NCI-H226 (cell line): Measurements from ENCODE around the gene WWOX.

Experiments used
- DNase-seq: peaks from one replicate; pipeline ENCODE4 v3.0.0-alpha.2; 2015

The WWOX gene

DNA sequence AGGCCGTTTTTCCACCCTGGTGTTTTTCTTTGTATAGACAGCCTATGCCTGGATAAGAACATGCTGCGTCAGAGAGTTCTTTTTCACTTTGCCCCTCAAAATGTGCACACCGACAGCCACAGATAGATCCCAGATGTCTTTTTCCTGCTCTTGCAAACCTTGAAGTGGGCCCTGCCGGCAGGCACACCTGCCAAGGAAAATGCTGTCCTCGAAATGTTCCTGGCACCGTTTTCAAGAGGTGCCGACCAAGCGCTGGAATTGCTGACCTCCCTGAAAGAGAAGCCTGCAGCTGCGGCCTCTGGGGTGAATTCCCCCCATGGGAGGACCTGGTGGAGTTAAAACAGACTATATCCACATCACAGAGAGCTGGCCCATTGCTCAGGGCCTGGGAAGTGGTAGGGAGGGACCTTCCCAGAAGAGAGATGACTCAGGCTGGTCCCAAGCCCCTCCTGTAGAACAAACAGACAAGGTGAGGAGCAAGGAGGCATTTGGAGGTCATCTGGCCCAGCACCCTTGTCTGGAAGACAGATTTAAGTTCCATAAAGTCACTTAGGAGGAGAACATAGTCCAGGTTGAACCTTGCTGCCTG lies 833.0 kb downstream of the WWOX start:
- DNase-seq = no peak

DNA sequence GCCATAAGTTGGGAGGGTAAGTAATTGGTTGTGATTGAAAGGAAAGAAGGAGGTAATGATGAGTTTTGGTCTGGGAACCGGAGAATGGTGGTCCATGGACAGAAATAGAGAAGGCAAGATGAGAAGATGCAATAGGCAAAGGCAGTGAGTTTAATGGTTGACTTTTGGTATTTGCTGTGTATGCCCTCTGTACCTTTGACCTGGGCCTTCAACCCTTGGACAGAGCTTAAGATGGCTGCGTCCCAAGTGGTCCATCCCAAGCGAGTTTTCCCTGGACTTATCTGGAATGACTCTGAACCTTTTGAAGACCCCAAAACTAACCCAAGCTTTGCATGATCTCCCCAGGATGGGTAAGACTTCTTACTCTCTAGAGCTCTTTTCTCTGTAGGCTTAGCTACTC lies 836.6 kb downstream of the WWOX start:
- DNase-seq = no peak

DNA sequence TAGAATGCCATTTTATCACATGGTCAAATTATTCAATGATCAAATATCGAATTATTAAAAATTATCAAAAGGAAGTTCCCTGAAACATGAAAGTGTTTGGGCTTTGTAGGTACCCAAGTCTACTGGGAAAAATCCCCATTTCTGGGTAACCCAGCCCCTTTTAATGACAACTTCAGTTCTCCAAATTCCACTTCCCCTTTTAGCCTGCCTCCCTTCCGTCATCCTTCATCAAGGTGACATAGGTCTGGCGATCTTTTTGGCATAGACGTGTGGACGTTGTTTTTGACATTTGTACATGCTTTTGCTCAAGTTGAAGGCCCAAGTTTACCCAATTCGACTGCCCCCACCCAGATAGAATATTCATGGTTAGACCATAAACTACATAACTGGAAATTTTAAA lies 840.1 kb downstream of the WWOX start:
- DNase-seq = no peak

DNA sequence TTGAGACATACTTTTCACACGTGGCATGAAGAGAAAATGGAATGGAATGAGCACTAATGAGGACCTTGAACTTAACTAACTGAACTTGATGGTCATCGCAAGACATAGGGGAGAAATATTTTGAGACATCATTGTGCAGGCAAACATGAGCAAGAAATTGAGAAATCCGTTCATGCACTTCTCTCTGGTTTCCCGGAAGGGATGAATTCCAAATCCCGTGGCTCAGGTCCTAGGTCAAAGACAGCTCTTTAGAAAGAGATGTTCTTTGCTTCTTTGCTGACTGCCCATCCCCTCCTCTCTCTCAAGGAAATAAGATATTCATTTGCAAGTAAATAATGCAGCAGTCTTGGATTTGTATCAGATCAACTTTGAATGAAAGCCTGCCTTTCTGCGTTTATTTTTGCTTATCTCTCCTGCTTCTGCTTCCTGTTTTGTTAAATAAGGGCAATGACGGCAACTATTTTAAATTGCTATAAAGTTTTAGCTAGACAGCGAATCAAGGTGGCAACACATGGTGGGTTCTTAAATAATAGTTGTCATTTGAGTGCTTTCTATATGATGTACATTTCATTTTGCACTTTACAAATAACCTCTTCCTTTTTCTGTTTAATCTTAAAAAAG lies 843.3 kb downstream of the WWOX start:
- no peak for DNase-seq

DNA sequence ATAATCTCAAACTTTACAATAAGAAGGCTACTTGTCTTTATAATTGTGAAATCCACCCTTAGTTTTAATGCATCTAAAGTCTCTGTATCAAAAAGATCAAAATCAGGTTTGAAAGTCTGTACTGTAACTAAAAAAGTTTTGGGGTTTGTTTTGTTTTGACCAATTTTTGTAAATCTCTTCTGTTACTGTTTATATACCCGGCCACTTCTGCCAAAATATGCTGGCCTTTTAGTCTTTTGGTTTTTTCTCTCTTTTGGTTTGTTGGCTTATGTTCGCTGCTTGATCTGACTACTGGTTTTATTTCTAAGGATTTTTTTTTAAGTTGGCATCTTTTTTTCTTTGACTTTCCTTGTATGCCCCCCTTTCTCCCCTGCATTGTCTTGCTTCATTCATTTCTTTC lies 845.9 kb downstream of the WWOX start:
- DNase-seq = no peak

DNA sequence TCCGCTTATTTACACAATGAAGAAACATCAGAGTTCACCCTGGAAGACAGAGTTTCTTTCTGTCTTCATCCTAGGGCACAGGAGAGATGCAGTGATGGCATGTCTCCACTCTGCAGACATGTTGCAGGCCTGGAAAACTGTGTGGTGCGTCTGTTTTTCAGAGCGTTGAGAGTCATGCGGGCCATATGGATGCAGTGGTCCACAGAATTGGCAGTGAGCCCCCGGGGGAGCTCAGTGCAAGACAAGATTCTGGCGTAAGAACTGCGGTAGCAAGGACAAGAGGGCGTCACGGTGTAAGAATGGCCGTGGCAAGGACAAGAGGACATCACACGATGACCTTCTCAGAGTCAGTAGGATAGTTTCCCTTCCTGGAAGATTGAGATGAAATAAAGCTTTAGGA lies 847.1 kb downstream of the WWOX start:
- no peak for DNase-seq

DNA sequence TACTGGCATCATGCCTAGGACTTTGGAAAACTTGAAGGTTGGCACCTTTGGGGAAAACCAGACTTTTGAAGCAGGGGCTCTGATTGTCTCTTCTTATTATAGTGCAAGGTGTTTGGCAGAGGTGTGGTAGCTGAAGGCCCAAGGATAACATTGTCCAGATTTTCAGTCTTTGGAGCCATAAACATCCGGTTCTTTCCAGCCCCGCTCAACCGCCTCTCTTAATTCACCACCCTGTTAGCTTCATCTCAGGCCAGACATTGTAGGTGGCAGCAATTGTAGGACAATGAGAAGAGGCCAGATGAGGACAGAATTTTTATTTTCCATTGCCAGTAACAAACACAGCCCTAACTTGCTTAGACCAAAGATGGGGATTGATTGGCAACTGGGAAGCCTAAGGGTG lies 851.3 kb downstream of the WWOX start:
- DNase-seq = no peak

DNA sequence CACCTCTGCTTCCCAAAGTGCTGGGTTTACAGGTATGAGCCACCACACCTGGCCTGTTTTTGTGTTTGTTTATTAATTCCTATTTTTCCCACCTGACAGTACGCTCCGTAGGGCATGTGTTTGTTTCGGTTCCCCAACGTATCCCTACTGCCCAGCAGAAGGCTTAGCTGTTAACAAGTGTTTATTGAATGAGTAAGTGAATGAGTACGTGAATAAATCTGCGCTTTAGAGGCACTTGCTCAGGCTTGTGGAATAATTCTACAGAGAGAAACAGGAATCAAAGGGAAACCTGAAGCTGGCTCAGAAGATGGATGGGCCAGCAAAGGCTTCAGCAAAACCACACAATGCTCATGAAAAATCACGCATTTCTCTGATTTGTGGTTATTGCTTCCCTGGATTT lies 853.2 kb downstream of the WWOX start:
- DNase-seq = no peak

DNA sequence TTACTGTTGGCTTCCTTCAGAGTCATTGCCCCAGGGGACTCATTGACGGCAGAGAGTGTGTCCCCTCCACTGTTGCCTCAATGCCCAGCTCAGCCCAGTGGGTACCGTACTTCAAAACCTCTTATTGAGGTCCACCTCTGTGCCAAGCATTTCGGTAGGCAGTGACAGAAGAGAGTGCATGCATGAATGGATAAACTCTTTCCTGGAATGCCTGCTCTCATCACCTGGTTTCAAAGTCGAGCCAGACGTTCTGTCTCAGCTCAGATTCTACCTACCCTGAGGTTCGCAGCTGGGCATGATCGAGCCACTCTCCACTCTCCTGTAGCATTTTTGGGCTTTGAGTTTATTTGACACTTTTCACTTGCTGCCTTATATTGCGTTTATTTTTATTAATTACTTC lies 854.1 kb downstream of the WWOX start:
- DNase-seq = no peak

DNA sequence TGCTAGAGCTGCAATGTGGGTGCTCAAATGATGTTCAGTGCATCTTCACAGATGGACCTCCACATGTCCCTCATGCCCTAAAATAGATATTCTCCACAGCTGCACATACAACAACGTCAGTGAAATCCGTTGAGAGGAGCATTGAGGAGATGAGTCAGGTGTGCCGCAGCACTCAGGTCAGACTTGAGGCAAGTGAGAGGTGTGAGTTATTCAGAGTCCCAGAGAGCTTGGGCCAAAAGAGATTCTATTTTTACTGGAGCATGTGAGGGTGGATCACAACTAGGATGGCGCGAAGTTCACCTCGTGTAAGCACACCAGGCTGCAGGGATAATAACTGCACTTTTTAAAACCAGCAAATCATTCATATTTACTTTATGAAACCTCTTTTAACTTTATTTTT lies 855.8 kb downstream of the WWOX start:
- DNase-seq = no peak

DNA sequence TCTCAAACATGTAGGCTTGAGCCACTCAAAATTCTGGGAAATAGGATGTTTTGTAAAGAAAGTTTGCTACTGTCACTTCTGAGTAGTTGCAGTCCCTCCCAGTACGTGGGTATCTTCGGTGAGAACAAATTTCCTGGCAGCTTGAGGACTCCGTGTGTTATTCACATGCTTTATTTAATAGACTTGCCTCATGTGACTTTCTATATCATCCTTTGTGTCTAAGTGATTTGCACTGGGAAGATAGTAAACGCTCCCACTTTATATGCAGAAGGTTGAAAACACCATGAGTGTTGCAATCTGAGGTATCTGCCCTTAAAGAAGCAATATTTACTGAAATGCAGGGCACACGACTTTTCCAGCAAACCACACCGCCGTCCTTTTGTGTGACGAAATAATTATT lies 857.4 kb downstream of the WWOX start:
- no peak for DNase-seq

DNA sequence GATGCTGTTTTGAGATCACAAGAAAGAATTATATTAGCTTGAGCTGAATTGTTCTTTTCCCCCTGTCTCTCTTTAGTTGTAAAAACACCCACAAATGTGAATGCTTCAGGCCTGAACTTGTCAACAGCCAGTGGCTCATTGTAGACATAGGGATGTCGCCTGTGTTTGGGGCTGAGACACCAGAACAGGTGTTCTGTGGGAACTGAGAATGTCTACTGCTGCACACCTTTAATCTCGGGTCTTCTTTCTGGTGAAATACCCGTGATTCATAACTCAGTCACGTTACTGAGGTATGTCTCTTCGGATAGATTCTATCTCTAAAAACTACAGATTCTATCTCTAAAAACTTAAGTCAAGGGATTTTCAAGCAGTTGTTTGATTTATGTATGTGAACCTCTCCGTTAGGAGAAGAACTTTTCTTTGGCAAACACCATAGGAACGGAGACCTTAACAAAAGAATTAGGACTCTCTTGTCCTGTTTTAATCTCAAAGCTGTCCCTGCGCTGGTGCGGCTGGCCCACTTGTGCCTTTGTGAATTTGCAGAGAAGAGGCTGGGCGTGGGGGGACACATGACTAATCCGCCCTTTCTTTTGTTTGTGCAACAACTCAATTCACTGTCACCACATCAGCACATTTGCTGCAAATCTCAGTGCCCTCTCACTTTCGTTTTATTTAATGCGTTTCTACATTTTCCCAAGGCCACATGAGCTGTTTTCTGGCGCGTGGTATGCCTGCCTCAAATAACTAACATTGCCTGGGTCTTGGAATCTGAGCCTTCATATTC lies 858.1 kb downstream of the WWOX start:
- no peak for DNase-seq

DNA sequence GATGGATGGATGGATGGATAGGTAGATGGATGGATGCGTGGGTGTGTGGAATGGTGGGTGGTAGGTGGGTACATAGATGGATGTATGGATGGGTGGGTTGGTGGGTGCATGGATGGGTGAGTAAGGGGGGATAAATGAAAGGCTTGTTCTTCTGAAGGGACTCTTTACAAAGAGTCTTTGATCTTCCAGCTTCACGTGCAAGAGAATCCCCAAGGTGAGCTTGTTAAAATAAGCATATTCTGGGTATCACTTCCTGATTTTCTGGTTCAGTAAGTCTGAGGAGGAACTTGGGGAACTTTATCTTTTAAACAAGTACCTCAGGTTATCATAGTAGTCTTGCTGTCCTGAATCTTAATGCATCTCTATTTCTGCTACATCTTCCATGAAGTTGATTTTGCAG lies 862.0 kb downstream of the WWOX start:
- DNase-seq = no peak

DNA sequence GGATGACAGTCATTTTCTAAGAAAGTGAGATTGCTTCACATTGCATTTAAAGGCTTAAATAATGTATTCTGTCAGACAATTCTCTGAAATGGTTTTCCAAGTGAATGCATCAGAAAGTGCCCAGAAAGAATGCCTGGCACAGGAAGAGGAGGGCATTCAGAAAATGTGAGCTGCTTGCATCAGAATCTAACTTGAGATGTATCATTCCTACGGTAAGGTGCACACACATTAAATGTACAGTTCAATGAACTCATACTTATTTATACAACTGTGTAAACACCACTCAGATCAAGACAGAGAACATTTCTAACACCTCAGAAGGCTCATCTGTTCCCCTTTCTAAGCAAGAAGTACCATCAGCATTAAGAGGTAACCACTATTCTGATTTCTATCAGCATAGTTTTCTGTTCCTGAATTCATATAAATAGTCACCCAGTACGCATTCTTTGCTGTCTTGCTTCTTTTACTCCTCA lies 863.0 kb downstream of the WWOX start:
- no peak for DNase-seq

DNA sequence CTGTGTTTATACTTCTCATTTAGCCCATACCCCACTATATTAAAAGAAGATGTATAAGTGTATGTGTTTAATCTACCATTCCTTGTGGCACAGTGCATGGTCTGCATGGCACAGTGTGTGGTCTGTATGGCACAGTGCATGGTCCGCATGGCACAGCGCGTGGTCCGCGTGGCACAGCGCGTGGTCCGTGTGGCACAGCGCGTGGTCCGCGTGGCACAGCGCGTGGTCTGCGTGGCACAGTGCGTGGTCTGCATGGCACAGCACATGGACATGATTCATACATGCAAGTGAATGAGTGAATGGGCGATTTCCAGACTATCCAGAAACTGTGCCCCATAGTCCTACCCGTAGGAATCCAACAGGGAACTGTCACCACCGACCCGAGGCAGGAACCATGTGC lies 868.5 kb downstream of the WWOX start:
- DNase-seq = no peak

DNA sequence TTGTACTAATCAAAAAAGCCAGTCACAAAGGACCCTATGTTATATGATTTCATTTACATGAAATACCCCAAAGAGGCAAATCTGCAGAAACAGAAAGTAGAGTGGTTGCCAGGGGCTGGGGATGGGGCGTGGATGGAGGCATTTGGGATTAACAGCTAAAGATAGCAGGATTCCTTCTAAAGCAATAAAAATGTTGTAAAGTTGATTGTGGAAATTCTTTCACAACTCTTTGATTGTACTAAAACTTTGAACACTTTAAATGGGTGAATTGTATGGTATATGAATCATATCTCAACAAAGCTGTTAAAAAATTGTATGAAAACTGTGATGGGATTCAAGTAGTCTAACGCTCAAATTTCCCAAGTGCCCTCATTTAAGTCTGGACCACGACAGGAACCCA lies 870.3 kb downstream of the WWOX start:
- no peak for DNase-seq

DNA sequence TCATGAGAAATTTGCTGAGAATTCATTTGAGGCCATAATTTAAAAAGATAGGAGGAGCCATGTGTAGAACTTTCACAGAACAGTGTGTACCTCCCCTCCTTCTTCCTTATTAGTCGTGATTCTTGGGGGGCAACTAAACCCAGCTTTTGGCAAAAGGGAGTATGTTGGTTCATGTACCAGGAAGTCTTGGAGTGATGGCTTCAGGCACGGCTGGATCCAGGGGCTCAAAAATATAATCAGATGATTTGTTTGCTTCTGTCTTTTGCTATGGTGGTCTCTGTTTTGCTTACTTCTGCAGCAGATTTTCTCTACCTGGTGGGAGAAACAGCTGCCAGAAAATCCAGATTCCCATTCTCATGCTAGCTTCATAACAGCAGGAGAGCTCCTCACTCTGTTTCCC lies 871.2 kb downstream of the WWOX start:
- DNase-seq = no peak

DNA sequence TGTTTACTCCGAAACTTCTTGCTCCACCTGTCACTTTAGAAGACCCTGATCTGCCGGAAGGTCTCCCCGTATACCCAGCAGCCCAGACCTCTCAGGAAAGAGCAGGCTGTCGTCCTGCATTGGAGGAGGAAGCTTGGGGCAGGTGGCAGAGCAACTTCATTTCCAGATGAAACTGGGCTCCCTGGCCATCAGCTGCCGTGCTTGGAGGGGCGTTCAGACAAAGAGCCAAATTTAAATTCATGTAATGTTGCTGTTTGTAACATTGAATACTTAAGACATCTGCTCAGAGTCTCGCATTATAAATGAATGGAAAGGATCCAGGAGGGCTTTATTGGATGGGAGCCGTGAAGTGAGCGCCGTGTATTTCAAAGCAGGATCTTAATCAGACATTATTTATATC lies 872.6 kb downstream of the WWOX start:
- DNase-seq = no peak

DNA sequence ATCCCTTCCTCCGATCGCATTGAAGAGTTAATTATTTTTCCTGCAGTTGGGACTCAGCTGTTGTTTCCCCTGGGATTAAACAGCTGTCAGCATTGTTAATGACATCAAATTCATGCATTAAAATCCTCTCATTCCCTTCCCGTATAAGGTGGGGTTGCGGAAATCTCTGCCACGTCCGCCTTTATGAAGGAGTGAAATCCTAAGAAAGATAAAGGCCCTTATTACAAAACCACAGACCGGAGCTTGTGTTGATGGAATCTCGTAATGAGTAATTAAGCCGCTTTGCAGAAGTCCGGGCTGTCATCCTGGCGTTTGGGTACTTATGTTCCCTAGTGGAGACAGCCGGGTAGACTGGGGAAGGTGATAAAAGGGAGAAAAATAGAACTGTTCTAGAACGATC lies 873.5 kb downstream of the WWOX start:
- no peak for DNase-seq

DNA sequence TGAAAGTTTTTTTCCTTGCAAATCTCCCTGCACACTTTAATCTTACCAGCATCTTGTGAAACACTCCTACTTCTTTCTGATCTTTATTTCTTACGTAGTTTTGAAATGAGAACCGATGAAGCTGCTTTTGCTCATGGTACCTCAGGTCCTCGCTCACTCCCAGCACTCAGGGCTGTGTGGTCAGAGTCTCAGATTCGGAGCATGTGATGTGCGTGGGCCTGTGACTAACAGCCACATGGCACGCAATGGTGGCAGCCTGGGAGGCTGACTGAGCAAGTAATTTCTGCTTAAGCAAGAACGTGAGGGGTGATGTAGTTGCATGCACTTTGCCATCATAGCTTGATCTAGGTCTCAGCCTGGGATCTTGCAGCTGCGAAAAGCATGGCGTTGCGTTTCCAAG lies 876.8 kb downstream of the WWOX start:
- DNase-seq = no peak

DNA sequence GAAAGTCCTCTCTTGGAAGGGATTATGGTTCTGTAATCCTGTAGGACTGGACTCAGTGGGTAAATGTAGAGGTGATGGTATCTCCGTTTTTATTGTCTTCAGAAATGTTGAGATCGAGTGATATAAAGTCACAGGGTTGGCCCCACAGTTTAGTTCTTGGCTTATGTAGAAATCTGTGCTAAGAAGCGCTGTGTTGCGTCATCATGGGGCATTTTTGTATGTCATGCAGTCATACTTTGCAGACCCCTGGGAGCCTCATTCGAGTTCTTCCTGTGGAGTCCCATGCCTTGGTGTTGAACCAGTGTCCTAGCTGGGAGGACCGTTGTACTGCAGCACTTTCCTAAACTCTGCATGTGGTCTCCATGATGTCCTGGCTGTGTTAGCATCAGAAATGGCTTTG lies 881.4 kb downstream of the WWOX start:
- no peak for DNase-seq

DNA sequence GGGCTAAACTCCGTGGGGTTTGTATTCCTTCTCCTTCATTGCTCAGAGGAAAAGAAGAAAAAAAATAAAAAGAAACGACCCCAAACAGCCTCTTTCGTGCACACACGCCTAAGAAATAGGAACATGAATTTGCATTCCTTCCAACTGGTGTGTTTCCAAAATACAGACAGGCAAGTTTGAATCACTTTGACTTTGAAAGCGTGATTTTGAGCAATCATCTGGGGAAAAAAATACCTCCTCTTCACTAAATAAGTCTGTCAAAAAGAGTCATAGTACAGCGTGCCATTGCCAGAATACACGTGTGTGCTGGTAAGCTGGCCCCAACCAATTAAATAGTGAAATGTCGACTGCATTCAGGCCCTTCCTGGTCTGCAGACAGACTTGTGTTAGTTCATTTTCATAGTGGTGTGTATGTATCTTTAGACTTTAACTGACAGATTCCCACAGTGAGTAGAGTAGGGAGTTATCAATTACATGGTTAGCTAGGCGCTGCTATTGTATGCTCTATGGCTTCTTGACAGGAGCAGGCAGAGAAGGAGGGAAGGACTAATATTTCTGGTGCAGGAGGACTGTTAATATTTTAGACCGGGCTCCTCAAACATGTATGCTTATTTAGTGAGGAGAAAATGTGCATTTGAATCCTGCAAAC lies 882.8 kb downstream of the WWOX start:
- no peak for DNase-seq

DNA sequence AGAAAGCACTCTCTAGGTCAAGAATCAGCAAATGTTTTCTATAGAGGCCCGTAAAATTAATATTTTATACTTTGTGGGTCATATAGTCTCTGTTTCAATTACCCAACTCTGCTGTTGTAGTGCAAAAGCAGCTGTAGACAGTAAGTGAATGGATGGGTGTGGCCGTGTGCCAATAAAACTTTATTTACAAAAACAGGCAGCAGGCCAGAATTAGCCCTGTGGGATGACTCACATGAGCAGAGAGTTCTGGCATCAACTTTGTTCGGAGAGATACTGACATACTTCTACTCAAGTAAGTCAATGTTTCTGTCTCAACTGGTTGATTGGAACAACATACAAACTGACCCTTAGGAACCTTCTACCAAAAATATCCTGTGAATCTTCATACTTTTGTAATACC lies 884.9 kb downstream of the WWOX start:
- DNase-seq = peak; percentile 29

DNA sequence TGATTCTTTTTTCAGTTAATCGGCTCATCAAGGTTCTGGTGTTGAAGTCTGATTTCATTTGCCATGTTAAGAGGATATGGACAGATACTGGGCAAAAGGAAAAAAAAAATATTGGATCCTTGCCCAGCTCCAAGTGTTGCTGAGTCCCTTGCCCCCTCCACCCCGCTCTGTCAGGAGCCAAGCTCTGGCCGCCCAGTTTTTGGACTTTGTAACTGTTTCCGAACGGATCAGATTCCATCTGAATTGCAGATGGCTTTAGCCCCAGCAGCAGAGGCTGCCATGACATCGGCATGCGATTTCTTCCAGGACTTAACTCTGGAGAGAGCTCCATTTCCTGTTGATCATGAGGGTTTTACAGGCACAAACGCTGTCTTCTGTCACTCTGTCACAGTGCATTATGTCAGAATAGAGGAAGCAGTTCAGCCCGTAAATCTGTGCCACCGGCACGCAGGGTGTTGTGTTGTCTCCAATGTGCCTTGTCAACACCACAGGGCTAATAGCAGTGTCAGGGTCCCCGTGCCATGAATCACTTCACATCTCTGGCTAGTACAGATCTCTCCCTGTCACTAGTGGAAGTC lies 885.5 kb downstream of the WWOX start:
- no peak for DNase-seq
